BE2C (cell line): ENCODE measurements around the gene GTF2IRD1.
"Not testable (repeated sequence)": the region's sequence is repeated elsewhere in the genome, so short reads cannot be mapped to it uniquely, and the experiment has no call there.

Source experiments
- DNase-seq: peaks from one replicate; pipeline ENCODE4 v3.0.0-alpha.2; 2020
- H3K27me3 ChIP-seq: fragments of 250-450 bp; sonication (Bioruptor Pico); 2 replicates; pipeline ENCODE4 v1.5.1; 2020; ENCODE audit warnings: mild to moderate bottlenecking
- H3K36me3 ChIP-seq: fragments of 250-450 bp; sonication (Bioruptor Pico); 2 replicates; pipeline ENCODE4 v1.5.1; 2020; ENCODE audit warnings: mild to moderate bottlenecking
- H3K4me1 ChIP-seq: fragments of 250-450 bp; sonication (Bioruptor Pico); 2 replicates; pipeline ENCODE4 v1.5.1; 2020
- H3K4me3 ChIP-seq: 2 replicates; pipeline ENCODE4 v1.5.1; 2011; ENCODE audit warnings: low read depth, low read length
- H3K9me3 ChIP-seq: fragments of 250-450 bp; sonication (Bioruptor Pico); 2 replicates; pipeline ENCODE4 v1.5.1; 2020
- CTCF ChIP-seq: IDR thresholded peaks from 2 replicates; pipeline ENCODE4 v1.5.1; 2012; ENCODE audit warnings: mild to moderate bottlenecking, low read depth, low read length

The GTF2IRD1 gene

GRCh38 chr7:74407958-74408357 is 45.7 kb upstream of the GTF2IRD1 start:
- H3K9me3 ChIP-seq = no peaks in the 10 kb centered on the region
- no peaks in the 10 kb centered on the region for H3K4me1 ChIP-seq
- 0 out of 2 replicates have a peak, but pooled peaks cover 2% of the 10 kb centered on the region for H3K27me3 ChIP-seq
- no peaks in the 10 kb centered on the region for H3K36me3 ChIP-seq
- no peak for DNase-seq
- no peak for TF ChIP-seq CTCF
- no peak overlapping the region for H3K4me3 ChIP-seq

GRCh38 chr7:74409571-74409970 is 44.1 kb upstream of the GTF2IRD1 start:
- no peak for DNase-seq
- Histone ChIP-seq H3K4me3 (no peak overlapping the region), H3K4me1 (no peaks in the 10 kb centered on the region), H3K27me3 (0 out of 2 replicates have a peak, but pooled peaks cover 2% of the 10 kb centered on the region), H3K36me3 (no peaks in the 10 kb centered on the region), H3K9me3 (no peaks in the 10 kb centered on the region)
- no peak for TF ChIP-seq CTCF

- H3K4me3 ChIP-seq = no peak overlapping the region
- no peaks in the 10 kb centered on the region for H3K4me1 ChIP-seq
- no peaks in the 10 kb centered on the region for H3K9me3 ChIP-seq
- TF ChIP-seq CTCF = no peak
- no peak for DNase-seq
- 0 out of 2 replicates have a peak, but pooled peaks cover 2% of the 10 kb centered on the region for H3K27me3 ChIP-seq
- no peaks in the 10 kb centered on the region for H3K36me3 ChIP-seq
Observed at GRCh38 chr7:74410772-74411171, 42.9 kb upstream of the GTF2IRD1 start.

GRCh38 chr7:74411571-74411970 is 42.1 kb upstream of the GTF2IRD1 start:
- not testable (repeated sequence) for H3K36me3 ChIP-seq, DNase-seq, H3K9me3 ChIP-seq, H3K27me3 ChIP-seq, H3K4me1 ChIP-seq, H3K4me3 ChIP-seq

- Histone ChIP-seq H3K27me3 (no peaks in the 10 kb centered on the region), H3K9me3 (no peaks in the 10 kb centered on the region), H3K36me3 (no peaks in the 10 kb centered on the region), H3K4me1 (no peaks in the 10 kb centered on the region), H3K4me3 (no peak overlapping the region)
- no peak for DNase-seq
- TF ChIP-seq CTCF = no peak
Observed at GRCh38 chr7:74412056-74412455, 41.6 kb upstream of the GTF2IRD1 start.

- no peaks in the 10 kb centered on the region for H3K36me3 ChIP-seq
- H3K27me3 ChIP-seq = no peaks in the 10 kb centered on the region
- no peak for DNase-seq
- no peaks in the 10 kb centered on the region for H3K9me3 ChIP-seq
- H3K4me1 ChIP-seq = no peaks in the 10 kb centered on the region
- no peak overlapping the region for H3K4me3 ChIP-seq
- no peak for TF ChIP-seq CTCF
Observed at GRCh38 chr7:74412603-74413002, 41.1 kb upstream of the GTF2IRD1 start.

- H3K4me3 ChIP-seq, H3K27me3 ChIP-seq, DNase-seq, H3K36me3 ChIP-seq, H3K9me3 ChIP-seq, H3K4me1 ChIP-seq: not testable (repeated sequence)
Observed at GRCh38 chr7:74414595-74415333, 38.9 kb upstream of the GTF2IRD1 start.
